HT-29 (cell line): ENCODE measurements around the gene MTCH2. TPM values are rescaled to one million over a fixed set of nuclear protein-coding genes. Genes with fewer than 3 reads are reported as not detected.

ENCODE experiments used
- small RNA-seq: library from RNA; depleted of rRNA; stranded (forward); fragments of <200 nt; gene quantifications from one replicate; pipeline ENCODE3, GENCODE V24; 2014
- total RNA-seq: library from RNA; depleted of rRNA; stranded (reverse); fragments of >200 nt; shearing (Covaris generic); gene quantifications from 2 replicates; pipeline ENCODE4 v1.2.3, GENCODE V29; 2014; rRNA removed

The MTCH2 gene
- total RNA-seq, 1 experiment from 2014 or later, result 109 TPM

Small RNA genes lying within 50 kb of the gene (small RNA-seq; reads per million reads assigned to genes)
- 0.86 reads per million, percentile 25 among the genes with 10 or more reads in this experiment for gene RNU5E-10P

Other genes with a start within 250 kb of the MTCH2 start
- 56.0 and 67.0 TPM in 2 replicates for gene SLC39A13, start 234.0 kb downstream of the MTCH2 start, total RNA-seq
- 206 and 222 TPM in 2 replicates for gene PSMC3, start 216.1 kb downstream of the MTCH2 start, total RNA-seq
- gene RAPSN, start 193.4 kb downstream of the MTCH2 start, total RNA-seq, result not detected in 2 replicates
- gene CELF1, start 89.4 kb downstream of the MTCH2 start, total RNA-seq, result 104 and 123 TPM in 2 replicates
- 193 and 201 TPM in 2 replicates for gene PTPMT1, start 77.0 kb downstream of the MTCH2 start, total RNA-seq
- gene KBTBD4, start 63.6 kb downstream of the MTCH2 start, total RNA-seq, result 26.5 and 29.5 TPM in 2 replicates
- gene NDUFS3, start 63.5 kb downstream of the MTCH2 start, total RNA-seq, result 144 and 149 TPM in 2 replicates
- gene FAM180B, start 55.9 kb downstream of the MTCH2 start, total RNA-seq, result not detected in 2 replicates
- gene C1QTNF4, start 48.1 kb downstream of the MTCH2 start, total RNA-seq, result not detected in 2 replicates
- 1.5 and 4.9 TPM in 2 replicates for gene AGBL2, start 72.8 kb upstream of the MTCH2 start, total RNA-seq
- 34.5 and 36.9 TPM in 2 replicates for gene FNBP4, start 124.8 kb upstream of the MTCH2 start, total RNA-seq
- 36.8 and 39.5 TPM in 2 replicates for gene NUP160, start 205.8 kb upstream of the MTCH2 start, total RNA-seq